ENCODE measurements around the gene WASF3. TPM values are rescaled to one million over a fixed set of nuclear protein-coding genes. Genes with fewer than 3 reads are reported as not detected.

The WASF3 gene
- total RNA-seq, 1 experiment from 2014 or later: 3.4 TPM

DNA sequence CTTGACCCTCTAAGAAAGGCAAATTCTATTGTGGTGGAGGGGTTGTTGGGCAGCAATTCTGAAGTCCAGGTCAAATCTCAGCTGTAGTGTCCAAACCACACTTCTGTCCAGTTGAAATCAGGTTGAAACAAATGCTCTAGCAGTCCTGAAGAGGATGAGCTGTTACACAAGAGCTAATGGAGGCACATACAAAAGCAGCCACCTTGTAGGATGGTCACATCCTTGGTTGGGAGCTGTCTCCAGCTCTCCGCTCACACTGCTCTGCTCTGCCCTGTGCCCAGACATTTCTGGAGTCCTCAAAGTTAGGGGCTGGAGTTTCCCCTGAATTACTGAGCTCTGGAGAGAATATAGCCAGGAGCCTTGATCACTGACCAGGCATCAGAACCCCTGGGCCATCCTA, 155.9 kb downstream of the WASF3 start (continued):
- no peak for TF ChIP-seq POLR2A (IDR thresholded peaks at IDR 0.05; ENCODE audit: borderline replicate concordance, extremely low read depth, insufficient read depth, insufficient read length)
- TF ChIP-seq ZNF274 (IDR thresholded peaks at IDR 0.05; ENCODE audit: low read depth, low read length): no peak

GRCh38 chr13:26716984-26717383, 159.5 kb downstream of the WASF3 start:
- H3K27ac ChIP-seq (ENCODE audit: low read depth, low read length): no peak overlapping the region
- ATAC-seq: no peak
- TF ChIP-seq ZNF274 (IDR thresholded peaks at IDR 0.05; ENCODE audit: low read depth, low read length): no peak
- no peak for TF ChIP-seq RAD21 (IDR thresholded peaks at IDR 0.05; ENCODE audit: low read depth)
- TF ChIP-seq SIN3A (IDR thresholded peaks at IDR 0.05; ENCODE audit: low read depth): no peak
- no peak for TF ChIP-seq ELF1 (IDR thresholded peaks at IDR 0.05; ENCODE audit: borderline replicate concordance, low read depth)
- TF ChIP-seq REST (IDR thresholded peaks at IDR 0.05; ENCODE audit: low read depth): no peak
- no peak for TF ChIP-seq JUND (IDR thresholded peaks at IDR 0.05)
- TF ChIP-seq FOSL1 (IDR thresholded peaks at IDR 0.05; ENCODE audit: low read depth): no peak
- TF ChIP-seq EZH2phosphoT487 (IDR thresholded peaks at IDR 0.05; ENCODE audit: borderline replicate concordance): no peak
- no peak for TF ChIP-seq CEBPB (IDR thresholded peaks at IDR 0.05; ENCODE audit: low read depth)
- TF ChIP-seq, protein P1, sequence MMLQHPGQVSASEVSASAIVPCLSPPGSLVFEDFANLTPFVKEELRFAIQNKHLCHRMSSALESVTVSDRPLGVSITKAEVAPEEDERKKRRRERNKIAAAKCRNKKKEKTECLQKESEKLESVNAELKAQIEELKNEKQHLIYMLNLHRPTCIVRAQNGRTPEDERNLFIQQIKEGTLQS (IDR thresholded peaks at IDR 0.05): no peak
- TF ChIP-seq ZFX (IDR thresholded peaks at IDR 0.05): no peak
- TF ChIP-seq, protein P2, sequence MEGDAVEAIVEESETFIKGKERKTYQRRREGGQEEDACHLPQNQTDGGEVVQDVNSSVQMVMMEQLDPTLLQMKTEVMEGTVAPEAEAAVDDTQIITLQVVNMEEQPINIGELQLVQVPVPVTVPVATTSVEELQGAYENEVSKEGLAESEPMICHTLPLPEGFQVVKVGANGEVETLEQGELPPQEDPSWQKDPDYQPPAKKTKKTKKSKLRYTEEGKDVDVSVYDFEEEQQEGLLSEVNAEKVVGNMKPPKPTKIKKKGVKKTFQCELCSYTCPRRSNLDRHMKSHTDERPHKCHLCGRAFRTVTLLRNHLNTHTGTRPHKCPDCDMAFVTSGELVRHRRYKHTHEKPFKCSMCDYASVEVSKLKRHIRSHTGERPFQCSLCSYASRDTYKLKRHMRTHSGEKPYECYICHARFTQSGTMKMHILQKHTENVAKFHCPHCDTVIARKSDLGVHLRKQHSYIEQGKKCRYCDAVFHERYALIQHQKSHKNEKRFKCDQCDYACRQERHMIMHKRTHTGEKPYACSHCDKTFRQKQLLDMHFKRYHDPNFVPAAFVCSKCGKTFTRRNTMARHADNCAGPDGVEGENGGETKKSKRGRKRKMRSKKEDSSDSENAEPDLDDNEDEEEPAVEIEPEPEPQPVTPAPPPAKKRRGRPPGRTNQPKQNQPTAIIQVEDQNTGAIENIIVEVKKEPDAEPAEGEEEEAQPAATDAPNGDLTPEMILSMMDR (IDR thresholded peaks at IDR 0.05 in 2 of 3, conservative IDR thresholded peaks at IDR 0.05 in 1 of 3; ENCODE audit: borderline replicate concordance in 1 of 3, insufficient read depth in 1 of 3, low read depth in 2 of 3, low read length in 2 of 3): no peak
- no peaks in the 10 kb centered on the region for H3K9me2 ChIP-seq (ENCODE audit: insufficient read depth)
- no TSS peak for BruUV-seq (replicated peaks)
- ChIA-PET CTCF (interaction anchor here (0.7 kb wide), 1 partner anchor 162 kb away, joined by 3 read pairs; no protein-coding TSS in a partner anchor), RAD21 (ENCODE audit: low non-redundant PET in 1 of 2, low total read pairs in 2 of 2, uncharacterized antibody in 2 of 2, unreplicated experiment in 2 of 2) (no interaction called here), POLR2A (no interaction called here)
- intact Hi-C loops (cut with micrococcal nuclease): no loop called here
- 0 out of 2 replicates have a peak, but pooled peaks cover 10% of the 10 kb centered on the region for H3K27me3 ChIP-seq (ENCODE audit: insufficient read depth, low read length)
- no peaks in the 10 kb centered on the region for H3K4me1 ChIP-seq (ENCODE audit: control insufficient read depth in 1 of 2, insufficient read depth in 2 of 2, low read length in 2 of 2)
- no peaks in the 10 kb centered on the region for H4K20me1 ChIP-seq (ENCODE audit: insufficient read depth)
- no peak overlapping the region for H3K4me3 ChIP-seq (replicated peaks in 1 of 2; ENCODE audit: low read depth in 1 of 2, low read length in 2 of 2)
- no peak overlapping the region for H3K4me2 ChIP-seq (ENCODE audit: low read length)
- no peak overlapping the region for H2AFZ ChIP-seq (ENCODE audit: low read depth, low read length, poor library complexity, severe bottlenecking)
- H3K36me3 ChIP-seq (ENCODE audit: control insufficient read depth in 1 of 2, insufficient read depth in 2 of 2, low read length in 2 of 2): no peaks in the 10 kb centered on the region
- H3K79me2 ChIP-seq (ENCODE audit: insufficient read depth, low read length): no peaks in the 10 kb centered on the region
- no peak for DNase-seq (ENCODE audit: low read depth, low spot score)
- no peak overlapping the region for H3K9ac ChIP-seq (ENCODE audit: low read length)
- no peaks in the 10 kb centered on the region for H3K9me3 ChIP-seq (ENCODE audit: control insufficient read depth in 1 of 2, insufficient read depth in 1 of 2, low read depth in 1 of 2, low read length in 2 of 2)
